Endothelial cell (in vitro differentiated cells): ENCODE data around the gene TENT5C. TPM values are rescaled to one million over a fixed set of nuclear protein-coding genes. Genes with fewer than 3 reads are reported as not detected.
A peak's percentile ranks its signal among the peaks of the same experiment; 100 is the strongest.

Source experiments
- DNase-seq: peaks from one replicate; pipeline ENCODE4 v3.0.0; 2021; ENCODE audit warnings: low spot score
- H3K27ac Mint-ChIP-seq: one replicate; pipeline ENCODE4 v1.8.0; 2021; ENCODE audit warnings: mixed read lengths, inconsistent platforms; ENCODE audit not compliant: unreplicated experiment
- H3K27me3 Mint-ChIP-seq: one replicate; pipeline ENCODE4 v1.8.0; 2021; ENCODE audit warnings: mild to moderate bottlenecking, moderate library complexity, mixed read lengths, inconsistent platforms; ENCODE audit not compliant: unreplicated experiment
- H3K36me3 Mint-ChIP-seq: one replicate; pipeline ENCODE4 v1.8.0; 2021; ENCODE audit warnings: mild to moderate bottlenecking, low read depth, mixed read lengths, inconsistent platforms; ENCODE audit not compliant: unreplicated experiment
- H3K4me1 Mint-ChIP-seq: one replicate; pipeline ENCODE4 v1.8.0; 2021; ENCODE audit warnings: mild to moderate bottlenecking, mixed read lengths, inconsistent platforms; ENCODE audit not compliant: unreplicated experiment
- H3K4me3 Mint-ChIP-seq: one replicate; pipeline ENCODE4 v1.8.0; 2021; ENCODE audit warnings: mild to moderate bottlenecking, mixed read lengths, inconsistent platforms; ENCODE audit not compliant: unreplicated experiment
- H3K9me3 Mint-ChIP-seq: one replicate; pipeline ENCODE4 v1.8.0; 2021; ENCODE audit warnings: mixed read lengths, inconsistent platforms; ENCODE audit not compliant: unreplicated experiment
- total RNA-seq: library from RNA; stranded (reverse); fragmentation: NEBNext Ultra II Directional; extraction: Animal tissue kit (Norgen Biotek cat#: 25700); gene quantifications from one replicate; pipeline ENCODE4 v1.2.1, GENCODE V29; 2021; ENCODE audit not compliant: unreplicated experiment
- TF ChIP-seq, protein P1 (sequence below): fragments of 200-600 bp; sonication (generic); IDR thresholded peaks from one replicate; pipeline ENCODE4 v1.5.0; 2021; ENCODE audit warnings: antibody characterized with exemption; ENCODE audit not compliant: unreplicated experiment

The TENT5C gene
- total RNA-seq, 1 donor from 2014 or later = 0.05 TPM

DNA sequence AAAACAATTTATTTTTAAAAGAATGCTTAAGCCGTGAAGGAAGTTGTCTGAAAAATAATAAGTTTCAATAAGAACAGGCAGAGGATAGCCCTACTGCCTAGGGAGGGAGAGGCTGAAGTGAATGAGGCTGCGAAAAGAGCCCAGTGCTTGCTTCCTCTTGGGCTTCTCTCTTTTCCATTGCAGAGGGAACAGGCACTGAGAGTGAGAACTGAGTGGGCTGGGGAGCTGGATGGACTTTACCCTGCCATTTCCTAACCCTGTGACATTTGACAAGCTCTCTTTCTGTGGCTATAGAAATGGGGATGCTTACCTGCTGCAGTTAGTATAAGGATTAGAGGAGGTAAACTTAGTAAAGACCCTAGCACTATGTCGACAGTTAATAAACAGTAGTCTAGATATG is 30.0 kb downstream of the TENT5C start:
- Mint-ChIP-seq H3K27ac (no peak overlapping the region), H3K27me3 (peaks cover 2% of the 10 kb centered on the region), H3K4me1 (peaks cover 5% of the 10 kb centered on the region), H3K36me3 (no peaks in the 10 kb centered on the region), H3K9me3 (no peaks in the 10 kb centered on the region), H3K4me3 (no peak overlapping the region)
- TF ChIP-seq, protein P1, sequence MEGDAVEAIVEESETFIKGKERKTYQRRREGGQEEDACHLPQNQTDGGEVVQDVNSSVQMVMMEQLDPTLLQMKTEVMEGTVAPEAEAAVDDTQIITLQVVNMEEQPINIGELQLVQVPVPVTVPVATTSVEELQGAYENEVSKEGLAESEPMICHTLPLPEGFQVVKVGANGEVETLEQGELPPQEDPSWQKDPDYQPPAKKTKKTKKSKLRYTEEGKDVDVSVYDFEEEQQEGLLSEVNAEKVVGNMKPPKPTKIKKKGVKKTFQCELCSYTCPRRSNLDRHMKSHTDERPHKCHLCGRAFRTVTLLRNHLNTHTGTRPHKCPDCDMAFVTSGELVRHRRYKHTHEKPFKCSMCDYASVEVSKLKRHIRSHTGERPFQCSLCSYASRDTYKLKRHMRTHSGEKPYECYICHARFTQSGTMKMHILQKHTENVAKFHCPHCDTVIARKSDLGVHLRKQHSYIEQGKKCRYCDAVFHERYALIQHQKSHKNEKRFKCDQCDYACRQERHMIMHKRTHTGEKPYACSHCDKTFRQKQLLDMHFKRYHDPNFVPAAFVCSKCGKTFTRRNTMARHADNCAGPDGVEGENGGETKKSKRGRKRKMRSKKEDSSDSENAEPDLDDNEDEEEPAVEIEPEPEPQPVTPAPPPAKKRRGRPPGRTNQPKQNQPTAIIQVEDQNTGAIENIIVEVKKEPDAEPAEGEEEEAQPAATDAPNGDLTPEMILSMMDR = no peak
- DNase-seq = no peak

DNA sequence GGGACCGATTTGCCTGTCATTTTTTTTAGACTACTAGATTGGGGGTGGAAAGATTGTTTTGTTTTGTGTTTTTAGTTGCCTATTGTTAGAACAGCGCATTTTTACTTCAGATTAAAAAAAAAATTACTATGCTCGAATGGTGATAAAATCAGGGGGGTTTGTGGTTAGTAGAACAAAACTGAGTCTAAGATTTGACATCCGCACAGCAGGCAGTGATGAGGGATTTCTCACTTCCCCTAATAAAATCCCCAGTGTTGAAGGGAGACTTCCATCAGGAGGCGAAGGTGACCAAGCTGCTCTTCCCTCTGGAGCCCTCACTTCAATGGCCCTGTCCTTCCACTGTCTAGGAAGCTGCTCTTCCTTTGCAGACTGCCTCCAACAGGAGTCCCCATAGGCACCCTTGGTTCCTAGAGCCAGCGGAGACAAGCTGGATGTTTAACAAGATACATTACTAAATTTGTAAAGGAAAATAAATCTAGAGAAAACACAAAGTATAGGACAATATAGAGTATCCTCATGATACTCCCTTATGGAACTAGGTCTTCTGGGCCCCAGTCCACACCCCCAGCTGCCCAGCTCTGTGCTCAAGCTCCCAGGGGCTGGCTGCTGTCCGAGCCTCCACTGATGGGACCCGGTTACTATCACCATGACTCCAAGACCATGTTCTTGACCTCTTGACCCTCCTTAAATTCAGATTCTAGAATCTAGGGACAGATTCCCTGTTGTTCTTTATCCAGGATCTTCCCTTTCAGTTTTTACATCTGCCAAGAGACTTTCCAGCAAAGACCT is 31.0 kb downstream of the TENT5C start:
- Mint-ChIP-seq H3K4me1 (peaks cover 5% of the 10 kb centered on the region), H3K36me3 (no peaks in the 10 kb centered on the region), H3K9me3 (no peaks in the 10 kb centered on the region), H3K4me3 (peak overlapping the region; percentile 47), H3K27me3 (peaks cover 2% of the 10 kb centered on the region), H3K27ac (no peak overlapping the region)
- DNase-seq = no peak
- TF ChIP-seq, protein P1 = no peak

DNA sequence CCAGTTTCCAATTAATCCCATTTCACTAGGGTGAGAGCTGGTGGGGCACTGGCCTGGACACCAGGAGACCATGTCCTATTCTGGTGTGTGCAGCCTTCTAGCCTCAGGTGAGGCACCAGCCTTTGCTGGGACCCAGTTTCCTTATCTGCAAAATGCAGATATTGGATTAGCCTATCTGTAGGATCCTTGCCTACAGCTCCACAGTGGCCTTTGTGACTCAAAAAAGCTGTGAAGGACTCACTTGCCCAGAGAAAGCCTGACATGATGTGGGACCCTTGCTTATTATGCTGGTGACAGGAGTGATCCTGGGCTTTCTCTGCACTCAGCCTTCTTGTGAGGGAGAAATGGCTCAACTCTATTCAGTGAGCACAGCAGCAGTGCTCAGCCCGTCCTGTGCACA is 32.3 kb downstream of the TENT5C start:
- Mint-ChIP-seq H3K4me3 (no peak overlapping the region), H3K36me3 (no peaks in the 10 kb centered on the region), H3K27ac (no peak overlapping the region), H3K9me3 (no peaks in the 10 kb centered on the region), H3K4me1 (no peaks in the 10 kb centered on the region), H3K27me3 (peaks cover 2% of the 10 kb centered on the region)
- DNase-seq = no peak
- TF ChIP-seq, protein P1 = no peak

DNA sequence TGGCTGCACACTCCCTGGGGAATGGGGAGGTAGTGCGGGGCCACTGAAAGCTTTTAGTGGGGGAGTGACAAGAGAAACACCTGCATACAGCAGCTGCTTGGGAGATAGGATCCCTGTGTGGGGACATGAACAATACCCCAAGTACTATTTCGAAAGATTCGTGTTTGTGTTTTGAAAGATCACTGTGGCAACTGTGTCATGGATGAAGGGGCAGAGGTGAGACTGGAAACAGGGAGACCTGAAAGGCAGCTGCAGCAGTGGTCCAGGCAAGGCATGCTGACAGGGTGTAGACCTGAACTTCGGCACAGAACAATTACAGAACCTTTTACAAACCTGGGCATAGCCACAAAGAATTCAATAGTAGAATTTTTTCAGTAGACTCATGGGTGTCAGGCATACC is 32.9 kb downstream of the TENT5C start:
- Mint-ChIP-seq H3K27me3 (peaks cover 2% of the 10 kb centered on the region), H3K4me1 (no peaks in the 10 kb centered on the region), H3K4me3 (no peak overlapping the region), H3K9me3 (no peaks in the 10 kb centered on the region), H3K36me3 (no peaks in the 10 kb centered on the region), H3K27ac (no peak overlapping the region)
- no peak for DNase-seq
- TF ChIP-seq, protein P1 = no peak

DNA sequence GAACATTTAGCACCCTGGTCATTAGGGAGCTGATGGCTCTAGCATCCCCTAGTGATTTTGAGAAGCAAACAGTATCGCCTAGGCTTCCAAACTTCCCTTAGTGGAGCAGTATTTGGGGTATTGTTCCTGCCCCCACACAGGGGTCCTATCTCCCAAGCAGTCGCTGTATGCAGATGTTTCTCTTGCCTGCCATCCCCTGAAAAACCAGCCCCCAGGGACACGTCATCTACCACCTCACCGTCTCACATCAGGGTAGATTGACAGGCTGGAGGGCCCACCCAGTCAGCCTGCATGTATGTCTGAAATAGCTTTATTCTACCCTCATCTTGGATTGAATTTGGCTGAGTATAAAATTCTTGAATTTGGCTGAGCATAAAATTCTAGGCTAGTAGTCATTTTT is 33.9 kb downstream of the TENT5C start:
- H3K27me3 Mint-ChIP-seq = no peaks in the 10 kb centered on the region
- H3K4me1 Mint-ChIP-seq = no peaks in the 10 kb centered on the region

More for the DNA sequence above, 33.9 kb downstream of the TENT5C start:
- no peak overlapping the region for H3K4me3 Mint-ChIP-seq
- no peak overlapping the region for H3K27ac Mint-ChIP-seq
- no peaks in the 10 kb centered on the region for H3K9me3 Mint-ChIP-seq
- DNase-seq = no peak
- no peaks in the 10 kb centered on the region for H3K36me3 Mint-ChIP-seq
- TF ChIP-seq, protein P1 = no peak
